HG03521 (cell line): ENCODE measurements around the gene CAPN13.

ENCODE experiments used
- ATAC-seq: cut with Tn5 transposase; IDR thresholded peaks from one replicate; pipeline ENCODE4 v1.9.1; 2021; ENCODE audit warnings: mild to moderate bottlenecking, moderate library complexity; ENCODE audit not compliant: unreplicated experiment

The CAPN13 gene

DNA sequence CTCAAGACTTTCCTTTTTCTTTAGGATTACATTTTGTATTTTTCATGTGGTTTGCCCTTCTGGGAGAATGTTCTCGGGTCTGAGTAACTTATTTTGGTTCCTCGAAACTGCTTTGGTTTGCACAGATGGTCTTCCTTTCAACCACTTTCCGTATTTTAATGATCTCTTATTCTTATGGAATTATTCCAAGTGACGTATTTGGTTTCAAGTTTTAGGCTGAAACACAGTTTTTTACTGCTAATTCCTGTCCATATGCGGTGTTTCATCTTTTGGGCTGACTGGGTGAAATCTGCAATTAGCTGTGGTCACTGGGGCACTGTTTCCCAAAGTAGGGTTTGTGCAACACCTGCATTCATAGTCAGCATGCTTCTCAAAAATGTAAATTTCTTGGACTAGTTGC lies 122.7 kb downstream of the CAPN13 start:
- ATAC-seq: no peak

DNA sequence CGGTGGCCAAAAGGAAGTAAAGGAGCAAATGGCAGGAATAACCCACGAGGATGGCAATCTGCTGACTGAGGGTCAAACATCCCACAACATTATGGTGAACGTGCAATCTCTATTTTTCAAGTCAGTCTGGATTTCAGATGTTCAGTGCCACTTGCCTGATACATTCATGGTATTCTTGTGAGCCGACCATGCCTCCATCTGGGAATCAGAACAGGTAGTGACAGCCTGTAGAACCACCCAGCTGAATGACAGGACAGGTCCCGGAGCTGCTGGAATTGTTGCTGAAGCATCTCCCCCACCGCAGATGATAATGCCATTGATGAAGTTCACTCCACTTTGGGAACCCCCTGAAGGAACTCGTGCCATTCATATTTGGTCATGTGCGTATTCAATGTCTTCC lies 123.2 kb downstream of the CAPN13 start:
- no peak for ATAC-seq

GRCh38 chr2:30683236-30683956 lies 123.8 kb downstream of the CAPN13 start:
- ATAC-seq: no peak

DNA sequence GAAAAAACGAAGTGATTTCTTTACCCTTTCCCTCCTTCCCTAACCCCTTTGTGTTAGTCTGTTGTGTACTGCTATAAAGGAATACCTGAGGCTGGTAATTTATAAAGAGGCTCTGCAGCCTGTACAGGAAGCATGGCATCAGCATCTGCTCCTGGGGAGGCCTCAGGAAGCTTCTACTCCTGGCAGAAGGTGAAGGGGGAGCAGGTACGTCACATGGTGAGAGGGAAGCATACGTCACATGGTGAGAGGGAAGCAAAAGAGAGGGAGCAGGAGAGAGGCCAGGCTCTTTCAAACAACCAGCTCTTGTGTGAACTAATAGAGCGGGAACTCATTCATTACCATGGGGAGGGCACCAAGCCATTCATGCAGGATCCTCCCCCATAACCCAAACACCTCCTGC lies 126.2 kb downstream of the CAPN13 start:
- ATAC-seq: no peak

DNA sequence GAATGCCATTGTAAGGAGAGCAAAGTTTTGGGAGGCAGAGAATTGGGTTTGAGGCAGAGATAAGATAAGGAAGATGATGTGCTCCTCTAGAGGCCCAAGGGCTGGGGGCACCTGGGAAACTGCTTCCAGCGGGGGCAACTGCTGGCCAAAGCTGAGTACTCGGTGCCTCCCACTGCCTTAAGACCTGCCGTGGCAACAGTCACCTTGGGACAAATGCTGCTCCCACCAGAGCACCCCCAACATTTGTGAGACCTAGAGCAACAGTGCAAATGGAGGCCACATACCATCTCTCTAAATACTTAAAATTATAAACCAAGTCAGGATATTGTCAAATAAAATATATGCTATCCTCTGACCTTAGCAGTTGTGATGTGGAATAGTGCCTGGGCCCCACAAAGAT lies 127.1 kb downstream of the CAPN13 start:
- ATAC-seq: no peak

DNA sequence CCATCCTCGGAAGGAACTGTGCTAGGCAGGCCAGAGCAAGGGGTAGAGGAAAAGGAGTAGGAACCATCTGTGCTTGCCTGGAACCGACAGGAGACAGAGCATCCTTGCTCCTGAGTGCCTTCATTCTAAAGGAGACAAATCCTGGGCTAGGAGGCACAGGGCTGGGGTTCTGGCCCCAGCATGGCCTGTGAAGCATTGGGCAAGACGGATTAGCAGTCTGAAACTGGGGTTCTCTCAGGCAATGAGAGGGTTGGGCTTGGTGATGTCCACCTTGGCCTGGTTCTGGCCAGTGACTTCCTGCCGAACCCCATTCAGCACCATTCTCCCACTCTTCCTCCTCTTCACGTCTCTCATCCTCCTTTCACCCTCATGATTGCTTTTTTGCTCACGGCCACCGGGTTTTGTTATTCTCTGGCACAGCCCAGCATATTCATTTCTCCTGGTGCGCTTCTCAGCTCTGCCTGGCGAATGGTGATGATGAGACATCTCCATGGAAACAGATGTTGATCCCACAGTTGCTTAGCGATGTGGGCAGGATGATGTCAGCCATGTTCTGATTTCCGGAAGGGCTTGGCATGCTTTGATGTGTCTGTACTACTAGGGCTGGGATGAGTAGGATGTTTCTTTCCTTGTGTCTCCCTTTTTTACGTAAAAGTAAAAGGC lies 127.7 kb downstream of the CAPN13 start:
- no peak for ATAC-seq

GRCh38 chr2:30678410-30679137 lies 128.7 kb downstream of the CAPN13 start:
- ATAC-seq: no peak

- ATAC-seq: no peak
Measured at GRCh38 chr2:30677861-30678385, 129.3 kb downstream of the CAPN13 start.

- ATAC-seq: no peak
Measured at GRCh38 chr2:30677231-30677630, 130.0 kb downstream of the CAPN13 start.

GRCh38 chr2:30675758-30676157 lies 131.5 kb downstream of the CAPN13 start:
- no peak for ATAC-seq

DNA sequence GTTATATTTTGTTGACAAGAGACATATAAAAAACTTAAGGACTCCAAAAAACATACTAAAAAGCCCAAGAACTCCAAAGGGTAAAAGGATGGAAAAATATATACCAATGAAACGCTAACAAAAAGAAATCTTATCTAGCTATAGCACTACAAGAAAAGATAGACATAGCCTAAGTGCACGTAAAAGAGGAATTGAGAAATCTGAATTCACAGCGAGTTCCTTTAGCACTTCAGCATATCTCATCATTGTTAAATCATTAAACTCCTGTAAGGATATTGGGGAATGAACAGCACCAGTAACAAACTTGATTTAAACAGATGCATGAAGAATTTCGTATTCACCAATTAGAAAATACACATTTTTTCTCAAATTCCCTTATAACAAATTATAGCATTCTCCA lies 134.1 kb downstream of the CAPN13 start:
- no peak for ATAC-seq
